ENCODE data around the gene DHRS13.
"Not testable (repeated sequence)": the region's sequence is repeated elsewhere in the genome, so short reads cannot be mapped to it uniquely, and the experiment has no call there.

DNA sequence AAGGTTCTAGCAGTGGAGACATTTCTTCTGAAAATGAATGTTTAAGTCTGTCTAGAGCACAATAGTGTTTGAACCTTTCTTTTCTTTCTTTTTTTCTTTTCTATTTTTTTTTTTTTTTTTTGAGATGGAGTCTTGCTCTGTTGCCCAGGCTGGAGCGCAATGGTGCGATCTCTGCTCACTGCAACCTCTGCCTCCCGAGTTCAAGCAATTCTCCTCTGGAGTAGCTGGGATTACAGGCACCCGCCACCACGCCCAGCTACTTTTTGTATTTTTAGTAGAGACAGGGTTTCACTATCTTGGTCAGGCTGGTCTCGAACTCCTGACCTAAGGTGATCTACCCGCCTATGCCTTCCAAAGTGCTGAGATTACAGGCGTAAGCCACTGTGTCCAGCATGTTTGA is 31.6 kb upstream of the DHRS13 start:
- TF ChIP-seq, protein P1, sequence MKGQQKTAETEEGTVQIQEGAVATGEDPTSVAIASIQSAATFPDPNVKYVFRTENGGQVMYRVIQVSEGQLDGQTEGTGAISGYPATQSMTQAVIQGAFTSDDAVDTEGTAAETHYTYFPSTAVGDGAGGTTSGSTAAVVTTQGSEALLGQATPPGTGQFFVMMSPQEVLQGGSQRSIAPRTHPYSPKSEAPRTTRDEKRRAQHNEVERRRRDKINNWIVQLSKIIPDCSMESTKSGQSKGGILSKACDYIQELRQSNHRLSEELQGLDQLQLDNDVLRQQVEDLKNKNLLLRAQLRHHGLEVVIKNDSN (CRISPR knock-in tag; IDR thresholded peaks at IDR 0.05): not testable (repeated sequence)
- TF ChIP-seq TEAD4 (CRISPR knock-in tag; IDR thresholded peaks at IDR 0.05); ELF4 (CRISPR knock-in tag; IDR thresholded peaks at IDR 0.05; ENCODE audit: low read depth); ETV6 (CRISPR knock-in tag; IDR thresholded peaks at IDR 0.05); CREB1 (CRISPR knock-in tag; IDR thresholded peaks at IDR 0.05); FOXJ3 (CRISPR knock-in tag; IDR thresholded peaks at IDR 0.05; ENCODE audit: borderline replicate concordance): not testable (repeated sequence)
- TF ChIP-seq, protein P2, sequence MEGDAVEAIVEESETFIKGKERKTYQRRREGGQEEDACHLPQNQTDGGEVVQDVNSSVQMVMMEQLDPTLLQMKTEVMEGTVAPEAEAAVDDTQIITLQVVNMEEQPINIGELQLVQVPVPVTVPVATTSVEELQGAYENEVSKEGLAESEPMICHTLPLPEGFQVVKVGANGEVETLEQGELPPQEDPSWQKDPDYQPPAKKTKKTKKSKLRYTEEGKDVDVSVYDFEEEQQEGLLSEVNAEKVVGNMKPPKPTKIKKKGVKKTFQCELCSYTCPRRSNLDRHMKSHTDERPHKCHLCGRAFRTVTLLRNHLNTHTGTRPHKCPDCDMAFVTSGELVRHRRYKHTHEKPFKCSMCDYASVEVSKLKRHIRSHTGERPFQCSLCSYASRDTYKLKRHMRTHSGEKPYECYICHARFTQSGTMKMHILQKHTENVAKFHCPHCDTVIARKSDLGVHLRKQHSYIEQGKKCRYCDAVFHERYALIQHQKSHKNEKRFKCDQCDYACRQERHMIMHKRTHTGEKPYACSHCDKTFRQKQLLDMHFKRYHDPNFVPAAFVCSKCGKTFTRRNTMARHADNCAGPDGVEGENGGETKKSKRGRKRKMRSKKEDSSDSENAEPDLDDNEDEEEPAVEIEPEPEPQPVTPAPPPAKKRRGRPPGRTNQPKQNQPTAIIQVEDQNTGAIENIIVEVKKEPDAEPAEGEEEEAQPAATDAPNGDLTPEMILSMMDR (IDR thresholded peaks at IDR 0.05): not testable (repeated sequence)
